Activated CD8-positive, alpha-beta memory T cell treated with anti-CD3 and anti-CD28 coated beads for 48 hours (primary cell): ENCODE results near the gene BIVM.

Experiments
- DNase-seq, 3 experiments: peaks; one replicate each; pipeline ENCODE4 v3.0.0-alpha.2; 2020; ENCODE audit warnings: low read depth in 2 of 3, low spot score in 2 of 3

Gene BIVM

GRCh38 chr13:102878481-102878880 is 79.6 kb downstream of the BIVM start:
- DNase-seq = no peak

GRCh38 chr13:102879793-102880499 is 81.0 kb downstream of the BIVM start:
- no peak for DNase-seq

GRCh38 chr13:102881819-102882686 is 83.1 kb downstream of the BIVM start:
- no peak for DNase-seq
